Islet of Langerhans (tissue), 1 donor: Measurements from ENCODE around the gene LAMB2.

Experiments
- FAIRE-seq: peaks from one replicate; lab custom pipeline; 2011; peaks lifted over from hg19 to GRCh38; lab: Jason Lieb, UNC

The LAMB2 gene

DNA sequence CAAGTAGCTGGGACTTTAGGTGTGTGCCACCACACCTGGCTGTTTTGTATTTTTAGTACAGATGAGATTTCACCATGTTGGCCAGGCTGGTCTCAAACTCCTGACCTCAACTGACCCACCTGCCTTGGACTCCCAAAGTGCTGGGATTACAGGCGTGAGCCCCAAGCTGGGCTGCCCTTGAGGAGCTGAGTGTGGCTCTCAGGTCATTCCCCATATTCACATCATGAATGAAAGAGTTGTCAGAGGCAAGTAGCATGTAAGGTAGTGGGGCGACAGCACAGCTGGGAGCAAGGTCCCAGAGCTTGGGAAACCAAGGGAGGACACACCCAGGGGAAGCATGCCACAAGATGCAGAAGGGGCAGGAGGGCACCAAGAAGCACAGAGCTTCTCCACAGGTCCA is 28.3 kb upstream of the LAMB2 start:
- FAIRE-seq = no peak

DNA sequence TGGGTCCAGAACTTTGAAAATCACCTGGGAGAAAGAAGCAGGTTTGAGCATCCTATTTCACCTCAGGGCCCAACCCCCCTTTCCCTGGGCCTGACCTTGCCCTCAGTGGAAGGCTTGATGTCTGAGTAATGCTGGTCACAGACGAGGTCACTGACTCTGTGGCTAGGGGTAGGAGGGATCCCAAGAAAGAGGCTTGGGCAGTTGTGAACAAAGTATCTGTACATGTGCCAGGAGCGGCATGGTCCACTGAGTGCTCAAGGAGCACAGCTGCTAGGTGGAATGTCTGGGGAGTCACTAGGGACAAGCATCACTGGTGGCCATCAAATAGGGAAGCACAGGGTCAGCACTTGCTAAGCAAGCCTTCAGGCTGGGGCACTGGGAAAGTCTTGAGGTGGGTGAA is 25.9 kb upstream of the LAMB2 start:
- FAIRE-seq = no peak

DNA sequence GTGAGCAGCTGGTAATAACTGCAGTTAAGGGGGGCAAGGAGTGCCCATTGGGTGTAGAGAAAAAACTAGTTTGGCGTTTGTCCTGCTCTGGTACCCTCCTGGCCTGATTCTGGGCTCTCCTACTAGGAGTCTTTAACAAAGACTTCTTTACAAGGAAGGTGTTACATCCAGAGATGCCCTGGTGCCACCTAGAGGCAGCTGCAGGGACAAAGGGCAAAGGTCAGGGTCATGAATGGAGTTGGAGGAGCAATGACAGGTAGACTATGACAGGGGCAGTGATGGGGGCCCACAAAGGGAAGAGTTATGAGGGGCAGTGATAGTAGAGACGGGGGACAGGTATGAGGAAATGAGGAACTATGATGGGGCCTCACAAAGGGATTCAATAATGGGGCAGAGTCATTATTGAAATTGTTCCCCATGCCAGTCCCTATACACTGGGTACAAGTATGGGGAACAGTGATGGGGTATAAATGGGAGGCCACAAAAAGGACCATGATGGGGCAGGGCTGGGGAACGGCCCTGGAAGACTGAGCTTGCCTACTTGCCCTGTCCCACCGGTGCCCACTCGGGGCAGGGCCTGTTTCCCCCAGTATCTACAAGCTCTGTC is 25.4 kb upstream of the LAMB2 start:
- FAIRE-seq = no peak

DNA sequence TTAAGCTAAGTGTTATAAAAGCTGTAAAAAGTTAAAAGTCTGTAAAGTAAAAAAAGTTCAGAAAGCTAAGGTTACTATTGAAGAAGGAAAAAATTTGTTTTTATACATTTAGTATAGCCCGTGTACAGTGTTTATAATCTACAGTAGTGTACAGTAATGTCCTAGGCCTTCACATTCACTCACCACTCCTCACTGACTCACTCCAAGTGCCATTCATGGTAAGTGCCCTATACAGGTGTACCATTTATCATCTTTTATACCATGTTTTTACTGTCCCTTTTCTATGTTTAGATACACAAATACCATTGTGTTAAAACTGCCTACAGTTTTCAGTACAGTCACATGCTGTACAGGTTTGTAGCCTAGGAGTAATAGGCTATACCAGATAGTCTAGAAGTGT is 24.4 kb upstream of the LAMB2 start:
- FAIRE-seq = no peak

DNA sequence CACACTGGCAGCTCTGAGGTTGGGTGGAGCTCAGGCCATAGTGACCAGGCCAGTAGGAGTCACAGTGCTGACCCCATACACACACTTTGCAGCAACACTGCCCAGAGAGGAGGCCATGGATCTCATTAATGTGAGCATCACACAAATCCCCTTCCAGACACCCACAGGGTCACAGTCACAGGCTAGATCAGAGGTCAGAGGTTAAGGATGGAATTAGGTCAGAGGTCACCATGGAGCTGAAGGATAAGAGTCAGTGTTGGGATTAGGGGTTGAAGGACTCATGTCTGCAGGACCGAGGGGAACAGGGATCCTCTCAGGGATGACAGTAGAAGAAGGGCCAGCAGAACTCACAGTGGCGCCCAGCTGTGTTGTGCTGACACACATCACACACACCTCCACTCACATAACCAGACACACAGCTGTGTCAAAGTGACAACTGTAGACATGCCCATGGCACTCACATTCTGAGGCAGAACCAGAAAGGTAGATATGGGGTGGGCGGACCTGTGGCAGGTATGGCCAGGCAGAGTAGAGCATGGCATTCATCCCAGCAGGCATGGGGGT is 20.6 kb upstream of the LAMB2 start:
- FAIRE-seq = no peak

DNA sequence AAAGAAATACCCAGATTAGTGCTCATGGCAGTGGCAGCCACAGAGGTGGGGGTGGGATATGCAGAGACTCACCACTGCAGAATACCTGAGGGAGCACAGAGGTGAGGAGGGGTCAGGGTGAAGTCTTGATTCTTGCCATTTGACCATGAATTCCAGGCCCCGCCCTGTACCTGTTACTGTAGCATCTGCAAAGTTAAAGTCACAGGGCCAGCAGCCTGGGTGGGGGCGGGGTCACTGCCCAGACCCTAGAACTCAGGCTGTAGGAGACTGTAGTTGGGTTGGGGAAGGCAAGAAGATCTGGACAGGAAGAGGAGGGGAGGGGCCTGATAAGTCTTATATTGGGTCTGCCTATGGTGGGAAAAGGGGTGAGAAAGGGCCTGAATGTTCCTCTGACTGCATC is 18.8 kb upstream of the LAMB2 start:
- no peak for FAIRE-seq

DNA sequence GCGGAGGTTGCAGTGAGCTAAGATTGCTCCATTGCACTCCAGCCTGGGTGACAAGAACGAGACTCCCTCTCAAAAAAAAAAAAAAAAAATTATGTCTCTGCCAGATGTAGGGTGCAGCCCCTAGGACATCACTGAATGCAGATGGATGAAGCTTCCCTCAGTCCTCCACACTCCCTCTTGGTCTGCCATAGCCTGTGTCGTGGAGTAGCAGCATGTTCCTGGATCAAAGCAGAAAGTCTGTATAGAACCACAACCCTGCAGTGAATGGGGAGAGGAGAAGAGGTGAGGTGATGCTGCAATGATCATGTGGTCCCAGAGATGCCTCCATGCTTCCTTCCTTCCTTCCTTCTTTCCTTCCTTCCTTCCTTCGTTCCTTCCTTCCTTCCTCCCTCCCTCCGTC is 15.3 kb upstream of the LAMB2 start:
- no peak for FAIRE-seq

DNA sequence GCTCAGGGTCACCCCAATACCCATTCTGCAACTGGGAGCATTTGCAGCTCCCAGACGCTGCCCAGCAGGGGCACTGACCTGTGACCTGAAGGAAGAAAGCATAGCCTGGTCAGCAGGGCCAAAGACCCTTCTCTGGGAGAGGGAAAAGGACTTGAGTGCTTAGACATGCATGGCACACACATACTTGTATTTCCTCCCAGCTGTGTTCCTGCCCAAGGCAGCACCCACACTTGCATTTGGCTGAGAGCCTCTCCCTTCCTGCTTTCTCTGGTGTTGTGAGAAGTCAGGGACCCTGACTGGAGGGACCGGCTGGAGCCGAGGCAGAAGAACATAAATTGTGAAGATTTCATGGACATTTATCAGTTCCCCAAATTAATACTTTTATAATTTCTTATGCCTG is 7.2 kb upstream of the LAMB2 start:
- FAIRE-seq = no peak

DNA sequence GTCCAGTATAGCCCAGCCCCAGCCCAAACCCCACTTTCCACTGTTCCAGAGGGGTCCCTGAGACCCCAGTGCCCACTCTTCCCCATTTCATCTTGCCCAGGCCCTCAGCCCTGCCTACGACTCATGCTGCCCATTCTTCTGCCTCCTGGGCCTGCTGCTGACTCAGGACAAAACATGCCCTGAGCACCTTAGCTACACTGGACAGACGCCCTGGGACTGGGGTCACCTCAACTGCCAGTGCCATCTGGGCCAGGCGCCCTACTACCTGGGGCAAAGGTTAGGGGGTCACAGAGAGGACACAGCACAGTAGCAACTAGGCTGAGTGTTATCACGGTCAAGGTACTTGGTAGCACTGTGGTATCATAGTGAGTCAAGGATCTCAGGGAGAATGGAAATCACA is 2.6 kb upstream of the LAMB2 start:
- FAIRE-seq = no peak

DNA sequence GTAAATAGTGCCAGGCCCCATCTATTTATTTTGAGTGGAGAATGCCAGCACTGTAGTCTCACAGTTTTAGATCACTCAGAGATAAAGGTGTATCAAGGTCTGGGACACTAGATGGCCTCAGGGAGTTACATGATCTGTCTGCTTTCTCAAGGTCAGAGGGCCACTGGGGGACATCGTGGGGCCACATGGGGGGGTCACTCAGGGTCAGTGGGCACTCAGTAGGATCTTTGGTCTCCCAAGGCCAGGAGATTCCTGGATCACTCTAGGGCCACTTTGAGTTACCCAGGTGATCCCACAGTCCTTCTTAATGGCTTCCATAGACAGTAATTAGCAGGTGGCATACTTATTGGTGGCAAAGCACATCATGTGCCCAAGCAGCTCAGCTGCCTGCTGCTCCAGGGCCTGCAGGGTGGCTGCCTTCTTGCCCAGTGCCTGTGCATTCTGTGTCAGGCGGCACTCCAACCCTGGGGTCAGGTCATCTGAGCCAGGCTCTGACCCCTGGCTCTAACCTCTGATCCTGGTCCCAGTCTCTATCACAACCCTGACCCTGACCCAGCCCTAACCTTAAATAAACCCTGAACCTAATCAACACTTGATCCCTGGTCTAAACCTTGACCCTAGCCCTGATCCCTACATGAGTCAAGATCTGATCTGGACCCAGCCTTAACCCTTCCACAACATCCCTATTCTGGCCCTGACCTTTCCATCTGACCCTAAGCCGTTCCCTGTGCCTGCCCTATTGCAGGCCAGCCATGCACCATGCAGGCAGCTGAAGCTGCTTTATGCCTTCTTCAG is 1.8 kb upstream of the LAMB2 start:
- no peak for FAIRE-seq

DNA sequence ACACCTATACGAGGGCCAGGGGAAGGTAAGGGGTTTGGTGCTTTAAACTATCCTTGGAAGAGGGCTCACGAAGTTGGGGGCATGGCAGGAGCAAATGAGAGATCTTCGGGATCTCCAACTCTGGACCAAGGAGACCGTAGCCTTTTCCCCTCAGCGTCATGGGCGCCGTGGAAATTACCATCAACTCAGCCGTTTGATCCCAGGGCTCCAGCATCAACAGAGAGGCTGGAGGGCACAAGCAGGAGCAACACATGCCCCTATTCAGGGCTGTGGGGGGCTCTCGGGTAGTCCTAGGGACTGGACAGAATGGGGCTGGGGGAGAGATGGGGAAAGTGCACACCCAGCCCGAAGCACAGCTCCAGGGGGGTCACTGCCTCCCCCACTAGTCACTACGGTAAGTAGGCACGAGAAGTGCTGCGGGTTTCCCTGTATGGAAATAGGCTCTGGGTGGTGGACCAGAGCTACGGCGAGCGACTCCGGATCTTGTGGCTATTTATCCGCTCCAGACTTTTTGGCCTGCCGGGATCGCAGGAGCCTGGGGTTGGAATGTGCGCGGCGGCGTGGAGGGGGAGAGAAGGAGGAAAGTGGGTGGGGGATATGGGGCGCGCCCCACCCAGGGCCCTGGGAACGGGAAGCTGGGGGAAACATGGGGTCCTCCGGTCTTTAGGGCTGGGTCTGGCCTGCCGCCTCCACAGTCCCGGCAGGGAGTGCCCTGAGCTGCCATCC is 539 bp upstream of the LAMB2 start:
- no peak for FAIRE-seq

DNA sequence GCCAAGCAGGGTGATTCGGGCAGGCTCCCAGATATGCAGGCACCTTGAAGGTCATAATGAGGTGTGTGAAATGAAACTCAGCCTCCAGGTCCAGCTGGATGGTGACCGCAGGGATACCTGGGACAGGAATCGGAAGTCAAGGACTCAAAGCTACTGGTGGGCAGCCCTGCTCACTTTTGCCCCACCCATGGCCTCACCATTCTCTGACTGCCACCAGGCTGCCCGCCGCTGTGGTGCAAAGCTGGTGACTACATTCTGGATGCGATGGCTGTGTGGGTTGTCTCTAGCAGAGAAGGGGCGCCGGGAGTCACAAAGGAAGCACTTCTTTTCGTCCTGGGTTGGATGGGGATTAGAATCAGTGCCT is 795 bp downstream of the LAMB2 start:
- FAIRE-seq = no peak

DNA sequence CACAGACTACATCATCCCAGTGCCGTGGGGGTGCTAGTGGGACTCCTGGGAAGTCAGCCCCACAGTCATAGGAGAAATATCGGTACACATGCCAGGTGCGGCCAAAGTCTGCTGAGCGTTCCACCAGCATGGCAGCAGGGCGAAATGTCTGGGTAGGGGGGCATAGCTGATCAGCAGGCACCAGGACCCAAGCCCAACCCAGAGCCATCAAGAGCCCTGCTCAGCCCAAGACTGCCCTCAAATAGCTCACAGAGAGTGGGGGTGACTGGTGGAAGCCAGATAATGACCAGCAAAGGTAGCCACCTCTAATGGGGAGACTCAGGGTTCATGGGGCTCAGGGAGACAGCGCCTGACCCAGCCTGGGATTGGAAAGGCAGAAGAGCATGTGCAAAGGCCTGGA is 1.3 kb downstream of the LAMB2 start:
- FAIRE-seq = no peak

DNA sequence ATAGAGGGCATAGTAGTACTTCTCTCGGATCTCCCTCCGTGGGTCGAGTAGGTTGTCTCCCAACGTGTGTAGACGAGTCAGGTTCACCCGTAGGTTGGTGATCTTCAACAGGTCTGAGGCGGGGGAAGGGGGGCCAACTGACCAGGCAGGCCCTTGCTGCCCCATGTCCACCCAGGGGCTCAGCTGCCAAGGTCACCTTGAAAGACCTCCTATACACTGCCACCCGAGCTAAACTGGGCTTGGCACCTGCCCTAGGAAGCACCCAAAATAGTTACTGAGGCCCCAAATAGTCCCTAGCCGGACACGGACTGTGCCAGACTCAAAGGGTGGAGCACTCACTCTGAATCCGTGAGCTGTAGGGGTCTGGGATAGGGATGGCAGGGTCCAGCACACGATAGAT is 1.8 kb downstream of the LAMB2 start:
- FAIRE-seq = no peak

DNA sequence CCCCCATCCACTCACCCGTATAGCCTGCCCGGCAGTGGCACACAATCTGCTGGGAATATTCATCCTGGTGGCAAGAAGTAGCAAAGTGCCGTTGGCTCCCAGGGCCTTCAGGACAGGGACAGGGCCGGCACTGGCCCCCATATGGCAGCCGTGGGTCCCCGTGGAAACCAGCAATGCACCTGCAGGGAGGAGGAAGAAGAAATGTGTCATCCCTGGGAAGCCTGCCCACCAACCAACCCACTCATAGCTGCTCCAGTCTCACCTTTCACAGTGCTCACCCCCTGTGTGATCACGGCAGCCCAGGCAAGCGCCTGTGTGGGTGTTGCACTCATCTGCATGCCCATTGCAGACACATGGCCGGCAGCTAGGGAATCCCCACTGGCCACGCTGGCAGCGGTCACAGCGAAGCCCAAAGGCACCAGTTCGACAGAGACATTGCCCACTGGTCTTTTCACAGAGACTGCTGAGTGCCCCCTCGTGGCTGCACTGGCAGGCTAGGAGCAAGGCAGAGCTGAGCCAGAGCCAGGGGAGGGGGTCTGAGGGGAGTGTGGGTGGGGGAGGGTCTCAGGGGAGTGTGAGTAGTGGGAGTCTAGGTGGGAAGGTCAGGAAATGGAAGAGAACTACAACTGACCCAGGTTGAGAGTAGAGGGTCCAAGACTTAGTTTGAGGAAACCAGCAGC is 7.7 kb downstream of the LAMB2 start:
- FAIRE-seq = no peak

DNA sequence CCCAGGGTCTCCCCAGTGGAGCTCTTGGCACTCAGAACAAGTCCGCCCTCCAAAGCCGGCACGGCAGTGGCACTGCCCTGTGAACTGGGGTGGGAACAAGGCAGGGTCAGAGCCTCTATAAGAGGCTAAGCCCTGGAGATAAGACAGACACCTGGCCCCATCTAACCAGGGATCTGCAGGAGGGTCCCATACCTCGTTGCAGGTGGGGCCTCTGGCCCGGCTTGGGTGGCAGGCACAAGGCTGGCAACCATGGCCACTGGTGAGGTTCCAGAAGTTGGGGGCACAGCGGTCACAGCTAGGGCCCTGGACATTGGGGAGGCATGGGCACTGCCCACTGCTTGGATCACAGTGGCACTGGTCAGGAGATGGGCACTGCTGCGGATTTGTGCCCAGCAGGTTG is 8.6 kb downstream of the LAMB2 start:
- no peak for FAIRE-seq

DNA sequence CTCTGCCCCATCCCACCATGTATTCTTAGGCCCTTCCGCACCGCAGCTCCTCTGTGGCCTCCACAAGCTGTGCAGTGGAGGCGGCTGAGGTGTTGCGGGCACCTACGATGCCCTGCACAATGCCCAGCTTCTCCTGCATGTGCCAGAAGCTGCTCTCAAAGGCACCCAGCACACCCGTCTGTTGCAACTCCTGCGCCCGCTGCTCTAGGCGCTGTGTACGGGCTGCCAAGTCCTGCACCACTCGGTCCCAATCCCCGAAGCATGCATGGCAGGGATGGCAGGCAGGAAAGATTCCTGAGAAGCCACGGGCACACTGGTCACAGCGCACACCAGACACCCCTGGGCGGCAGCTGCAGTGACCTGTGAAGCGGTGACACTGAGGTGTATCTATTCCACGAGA is 9.2 kb downstream of the LAMB2 start:
- no peak for FAIRE-seq

DNA sequence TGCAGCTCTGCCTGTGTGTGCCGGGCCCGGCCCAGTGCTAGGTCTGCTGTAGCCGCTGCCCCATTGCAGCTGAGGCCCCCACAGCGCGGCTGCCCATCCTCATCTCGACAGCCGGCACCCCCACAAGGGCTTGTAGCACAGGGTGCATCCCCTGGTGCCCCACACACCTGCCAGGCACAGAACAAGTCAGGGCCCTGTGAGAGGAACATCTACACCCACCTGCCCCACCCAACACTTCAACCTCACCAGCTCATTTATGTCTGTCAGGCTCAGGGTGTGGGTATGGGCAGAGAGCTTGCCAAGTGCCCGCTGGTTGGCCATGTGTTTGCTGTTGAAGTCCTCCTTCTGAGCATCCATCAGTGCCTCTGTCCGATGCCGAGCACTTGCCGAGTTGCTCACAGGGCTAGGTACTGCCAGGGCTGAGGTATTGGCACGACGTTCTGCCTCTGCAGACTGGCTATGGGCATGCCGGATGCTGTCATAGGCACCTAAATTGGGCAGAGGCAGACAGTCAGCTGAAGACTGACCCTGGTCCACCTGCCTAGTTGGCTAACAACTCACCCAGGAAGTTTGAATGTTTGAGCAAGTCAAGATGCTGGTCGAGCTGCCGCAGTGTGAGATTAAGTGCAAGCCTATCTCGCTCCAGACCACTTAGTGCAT is 9.8 kb downstream of the LAMB2 start:
- no peak for FAIRE-seq

DNA sequence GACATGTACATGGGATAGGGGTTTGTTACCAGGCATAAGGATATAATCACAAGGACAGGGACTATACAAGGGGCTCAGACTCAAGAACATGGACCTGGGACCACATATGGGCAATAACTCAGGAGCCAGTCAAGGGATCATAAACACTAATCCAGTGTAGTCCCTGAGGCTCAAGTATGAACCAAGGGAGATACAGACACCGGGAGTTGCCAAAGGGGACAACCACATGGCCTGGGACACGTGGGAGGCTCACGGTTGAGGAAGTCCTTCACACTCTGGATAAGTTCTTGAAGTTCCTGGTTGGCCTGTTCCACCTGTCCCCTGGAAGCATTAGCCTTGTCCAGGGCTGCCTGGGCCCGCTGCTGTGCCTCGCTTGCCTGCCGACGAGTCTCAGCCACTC is 10.4 kb downstream of the LAMB2 start:
- no peak for FAIRE-seq

DNA sequence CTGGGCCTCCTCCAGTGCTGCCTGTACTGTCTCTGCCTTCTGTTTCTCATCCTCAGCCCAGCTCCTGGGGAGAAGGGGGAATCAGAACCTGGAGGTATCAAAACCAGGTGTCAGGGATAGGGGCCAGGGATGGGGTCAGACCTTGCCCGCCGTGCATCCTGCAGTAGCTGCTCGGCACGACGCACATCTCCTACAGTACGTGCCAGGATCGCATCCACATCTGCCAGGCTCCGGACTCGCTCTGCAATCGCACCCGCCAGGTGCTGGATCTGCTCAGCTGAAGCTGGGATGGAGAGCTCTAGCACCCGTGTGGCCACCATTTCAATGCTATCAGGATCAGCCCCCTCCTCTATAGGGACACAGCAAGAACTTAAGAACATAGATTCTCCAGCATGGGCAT is 10.8 kb downstream of the LAMB2 start:
- no peak for FAIRE-seq

DNA sequence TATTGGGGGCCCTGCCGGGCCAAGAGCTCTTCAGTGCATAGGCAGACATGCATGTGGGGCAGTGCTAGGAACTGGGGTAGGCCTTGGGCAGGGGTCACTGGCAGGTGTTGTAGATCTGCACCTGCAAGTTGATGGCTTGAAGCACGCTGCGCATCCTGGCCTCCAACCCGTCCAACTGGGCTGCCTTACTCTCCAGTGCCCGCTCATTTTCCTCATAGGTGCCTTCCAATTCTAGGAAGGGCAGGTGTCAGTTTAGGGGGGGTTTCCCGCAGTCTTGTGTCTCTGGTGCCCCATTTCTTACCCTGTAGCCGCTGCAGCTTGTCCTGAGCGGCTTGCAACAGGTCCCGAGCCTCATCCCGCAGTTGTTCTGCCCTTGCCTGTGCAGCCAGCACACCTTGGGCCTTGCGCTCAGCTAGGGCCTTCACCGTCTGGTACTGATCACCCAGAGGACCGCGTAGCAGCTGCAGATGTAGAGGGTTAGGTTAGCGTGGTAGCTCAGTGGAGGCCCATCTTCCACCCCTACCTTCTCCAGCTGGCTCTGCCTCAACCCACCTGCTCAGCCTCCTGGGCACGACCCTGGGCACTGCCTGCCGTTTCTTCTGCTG is 11.6 kb downstream of the LAMB2 start:
- no peak for FAIRE-seq
